ENCODE data around the gene PSD2.

PSD2 gene

GRCh38 chr5:139854029-139854605 lies 58.5 kb downstream of the PSD2 start:
- TF ChIP-seq, protein P1, sequence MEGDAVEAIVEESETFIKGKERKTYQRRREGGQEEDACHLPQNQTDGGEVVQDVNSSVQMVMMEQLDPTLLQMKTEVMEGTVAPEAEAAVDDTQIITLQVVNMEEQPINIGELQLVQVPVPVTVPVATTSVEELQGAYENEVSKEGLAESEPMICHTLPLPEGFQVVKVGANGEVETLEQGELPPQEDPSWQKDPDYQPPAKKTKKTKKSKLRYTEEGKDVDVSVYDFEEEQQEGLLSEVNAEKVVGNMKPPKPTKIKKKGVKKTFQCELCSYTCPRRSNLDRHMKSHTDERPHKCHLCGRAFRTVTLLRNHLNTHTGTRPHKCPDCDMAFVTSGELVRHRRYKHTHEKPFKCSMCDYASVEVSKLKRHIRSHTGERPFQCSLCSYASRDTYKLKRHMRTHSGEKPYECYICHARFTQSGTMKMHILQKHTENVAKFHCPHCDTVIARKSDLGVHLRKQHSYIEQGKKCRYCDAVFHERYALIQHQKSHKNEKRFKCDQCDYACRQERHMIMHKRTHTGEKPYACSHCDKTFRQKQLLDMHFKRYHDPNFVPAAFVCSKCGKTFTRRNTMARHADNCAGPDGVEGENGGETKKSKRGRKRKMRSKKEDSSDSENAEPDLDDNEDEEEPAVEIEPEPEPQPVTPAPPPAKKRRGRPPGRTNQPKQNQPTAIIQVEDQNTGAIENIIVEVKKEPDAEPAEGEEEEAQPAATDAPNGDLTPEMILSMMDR (IDR thresholded peaks at IDR 0.05; ENCODE audit: control extremely low read depth, extremely low read depth, low read depth, missing control alignments): no peak
- POLR2A ChIA-PET: no interaction called here

DNA sequence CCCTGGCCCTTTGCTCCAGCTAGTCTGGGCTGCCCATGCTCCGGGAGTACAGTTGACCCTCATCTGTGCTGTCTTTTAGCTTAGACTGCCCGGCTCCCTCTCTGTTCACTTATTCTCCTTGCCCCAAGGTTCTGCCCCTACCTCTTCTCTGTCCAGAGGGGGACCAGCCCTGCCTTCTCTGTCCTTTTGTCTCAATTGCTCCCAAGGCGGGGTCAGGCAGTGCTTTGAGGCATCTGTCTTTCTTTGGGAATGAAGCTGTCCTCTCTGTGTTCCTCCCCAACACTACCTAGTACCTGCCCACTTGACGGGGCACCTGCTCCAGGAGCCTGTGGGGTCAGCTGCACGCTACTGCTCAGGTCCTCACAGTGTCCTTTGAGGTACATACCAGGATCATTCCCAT lies 59.3 kb downstream of the PSD2 start:
- ChIA-PET CTCF (interaction anchor here (0.6 to 3.0 kb wide), 11 partner anchors 8 to 221 kb away, joined by 3 to 25 read pairs (median 4); no protein-coding TSS in a partner anchor), POLR2A (no interaction called here)
- TF ChIP-seq, protein P1 (IDR thresholded peaks at IDR 0.05; ENCODE audit: control extremely low read depth, extremely low read depth, low read depth, missing control alignments): no peak
- no peak for DNase-seq (ENCODE audit: extremely low spot score)

More at GRCh38 chr5:139854029-139854605, 58.5 kb downstream of the PSD2 start:
- CTCF ChIA-PET: interaction anchor here (0.6 to 2.6 kb wide), 7 partner anchors 9 to 221 kb away, joined by 3 to 25 read pairs (median 5); no protein-coding TSS in a partner anchor
- no peak for DNase-seq (ENCODE audit: extremely low spot score)

DNA sequence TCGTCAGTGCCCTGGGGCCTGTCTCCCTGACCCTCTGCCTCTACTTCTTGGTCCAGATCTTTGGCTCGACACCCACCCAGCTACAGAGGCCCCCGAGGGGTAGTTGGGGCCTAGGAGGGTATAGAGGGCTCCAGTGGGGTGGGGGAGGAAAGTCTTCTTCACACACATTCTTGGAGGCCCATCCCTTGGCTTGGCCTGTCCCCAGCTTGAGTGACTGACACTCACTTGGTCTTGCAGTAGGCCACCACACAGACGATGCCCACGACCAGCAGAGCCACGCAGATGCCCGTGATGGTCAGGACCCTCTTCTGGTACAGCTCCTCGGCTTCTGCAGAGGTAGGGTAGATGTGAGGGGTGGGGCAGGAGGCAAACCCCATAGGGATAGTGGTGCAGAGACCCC lies 59.8 kb downstream of the PSD2 start:
- POLR2A ChIA-PET: no interaction called here
- TF ChIP-seq, protein P1 (IDR thresholded peaks at IDR 0.05; ENCODE audit: control extremely low read depth, extremely low read depth, low read depth, missing control alignments): no peak
- DNase-seq (ENCODE audit: extremely low spot score): no peak
- CTCF ChIA-PET: interaction anchor here (0.7 to 3.0 kb wide), 11 partner anchors 8 to 222 kb away, joined by 3 to 25 read pairs (median 4); no protein-coding TSS in a partner anchor

DNA sequence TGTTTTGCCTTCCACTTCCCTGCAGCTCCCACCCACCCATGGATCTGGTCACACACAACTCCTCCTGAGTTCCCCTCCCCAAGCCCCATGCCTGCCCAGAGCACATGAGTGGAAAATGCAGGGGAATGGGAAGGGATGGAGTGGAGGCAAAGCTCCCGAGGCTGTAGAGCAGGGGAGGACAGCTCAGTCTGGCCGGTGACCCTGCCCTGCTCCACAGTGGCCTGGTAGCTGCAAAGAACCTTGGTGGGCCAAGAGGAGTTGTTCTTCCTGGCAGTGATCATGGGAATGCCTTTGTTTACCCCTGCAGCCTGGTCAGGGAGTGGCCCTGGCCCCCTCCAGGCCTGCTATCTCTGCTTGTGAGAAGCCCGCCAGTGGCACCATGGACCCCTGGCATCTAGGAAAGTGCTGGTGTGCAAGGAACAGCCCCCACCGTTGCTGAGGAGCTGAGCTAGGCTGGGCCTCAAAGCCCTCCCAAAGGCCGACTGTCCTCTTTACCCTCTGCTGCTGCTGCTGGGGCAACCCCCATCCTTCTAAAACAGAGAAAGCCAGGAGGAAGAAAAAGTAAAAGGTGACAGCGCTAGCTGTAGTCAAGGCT lies 60.4 kb downstream of the PSD2 start:
- TF ChIP-seq, protein P1 (IDR thresholded peaks at IDR 0.05; ENCODE audit: control extremely low read depth, extremely low read depth, low read depth, missing control alignments): no peak
- no peak for DNase-seq (ENCODE audit: extremely low spot score)
- CTCF ChIA-PET: interaction anchor here (0.7 to 3.0 kb wide), 8 partner anchors 10 to 113 kb away, joined by 3 to 25 read pairs (median 6); no protein-coding TSS in a partner anchor
- POLR2A ChIA-PET: no interaction called here

- TF ChIP-seq, protein P1 (IDR thresholded peaks at IDR 0.05; ENCODE audit: control extremely low read depth, extremely low read depth, low read depth, missing control alignments): no peak
- CTCF ChIA-PET: interaction anchor here (1.2 to 3.0 kb wide), 5 partner anchors 13 to 112 kb away, joined by 3 to 25 read pairs (median 9); no protein-coding TSS in a partner anchor
- no peak for DNase-seq (ENCODE audit: extremely low spot score)
- POLR2A ChIA-PET: no interaction called here
These were observed 61.1 kb downstream of the PSD2 start for GRCh38 chr5:139856714-139857113.

DNA sequence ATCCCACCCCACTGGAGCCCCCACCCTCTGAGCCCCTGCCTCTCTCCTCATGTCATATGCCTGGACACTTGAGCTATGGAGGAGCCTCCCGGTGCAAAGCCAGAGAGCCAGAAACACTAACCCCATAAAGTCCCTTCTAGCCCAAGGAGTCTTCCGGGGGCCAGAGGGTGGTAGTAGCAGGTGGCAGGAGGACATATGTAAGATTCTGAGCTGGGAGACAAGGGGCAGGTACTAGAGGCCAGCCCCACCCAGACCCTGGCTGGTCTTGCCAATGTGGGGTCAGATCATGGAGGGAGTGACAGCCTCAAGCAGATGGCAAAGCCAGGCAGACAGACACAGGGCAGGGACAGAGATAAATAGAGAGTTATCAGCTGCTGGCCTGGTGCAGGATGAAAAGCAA lies 63.4 kb downstream of the PSD2 start:
- CTCF ChIA-PET: interaction anchor here (0.9 to 2.8 kb wide), 5 partner anchors 9 to 110 kb away, joined by 3 to 15 read pairs (median 3); no protein-coding TSS in a partner anchor
- DNase-seq (ENCODE audit: extremely low spot score): no peak
- TF ChIP-seq, protein P1 (IDR thresholded peaks at IDR 0.05; ENCODE audit: control extremely low read depth, extremely low read depth, low read depth, missing control alignments): no peak
- POLR2A ChIA-PET: interaction anchor here (0.6 kb wide), 1 partner anchor 184 kb away, joined by 3 read pairs; no protein-coding TSS in a partner anchor

All from GM10248 (cell line).